ENCODE data around the gene AGAP1.

AGAP1 gene

GRCh38 chr2:235983016-235983415, 489.2 kb downstream of the AGAP1 start:
- no peak for DNase-seq

- DNase-seq: no peak
Observed at GRCh38 chr2:235984552-235984951, 490.7 kb downstream of the AGAP1 start.

- DNase-seq: no peak
Observed at GRCh38 chr2:235986361-235986760, 492.5 kb downstream of the AGAP1 start.

GRCh38 chr2:235988271-235989015, 494.6 kb downstream of the AGAP1 start:
- no peak for DNase-seq

GRCh38 chr2:235989591-235989990, 495.7 kb downstream of the AGAP1 start:
- no peak for DNase-seq

GRCh38 chr2:235990344-235990743, 496.5 kb downstream of the AGAP1 start:
- DNase-seq: no peak

- DNase-seq: no peak
Observed at GRCh38 chr2:235992024-235992423, 498.2 kb downstream of the AGAP1 start.

GRCh38 chr2:235996419-235996818, 502.6 kb downstream of the AGAP1 start:
- DNase-seq: no peak

GRCh38 chr2:235999011-235999410, 505.2 kb downstream of the AGAP1 start:
- no peak for DNase-seq

GRCh38 chr2:236001166-236001828, 507.5 kb downstream of the AGAP1 start:
- DNase-seq: no peak

- no peak for DNase-seq
Observed at GRCh38 chr2:236001854-236002253, 508.0 kb downstream of the AGAP1 start.

- DNase-seq: no peak
Observed at GRCh38 chr2:236008006-236008405, 514.2 kb downstream of the AGAP1 start.

- DNase-seq: no peak
Observed at GRCh38 chr2:236008857-236009256, 515.0 kb downstream of the AGAP1 start.

- no peak for DNase-seq
Observed at GRCh38 chr2:236010920-236011685, 517.3 kb downstream of the AGAP1 start.

- no peak for DNase-seq
Observed at GRCh38 chr2:236012155-236012554, 518.3 kb downstream of the AGAP1 start.

GRCh38 chr2:236014408-236015131, 520.7 kb downstream of the AGAP1 start:
- DNase-seq: no peak

GRCh38 chr2:236015171-236015570, 521.3 kb downstream of the AGAP1 start:
- DNase-seq: no peak

GRCh38 chr2:236016496-236016895, 522.7 kb downstream of the AGAP1 start:
- no peak for DNase-seq

GRCh38 chr2:236017446-236017845, 523.6 kb downstream of the AGAP1 start:
- DNase-seq: no peak

GRCh38 chr2:236019434-236019833, 525.6 kb downstream of the AGAP1 start:
- no peak for DNase-seq

GRCh38 chr2:236021499-236022057, 527.7 kb downstream of the AGAP1 start:
- no peak for DNase-seq

GRCh38 chr2:236022128-236022527, 528.3 kb downstream of the AGAP1 start:
- DNase-seq: no peak

- no peak for DNase-seq
Observed at GRCh38 chr2:236025892-236026291, 532.0 kb downstream of the AGAP1 start.
